ENCODE measurements around the gene FAM107B. TPM values are rescaled to one million over a fixed set of nuclear protein-coding genes. Genes with fewer than 3 reads are reported as not detected.

Gene FAM107B
- total RNA-seq, 6 experiments from 2014 or later, result 18.7 to 43.8 (median 40.0) TPM

DNA sequence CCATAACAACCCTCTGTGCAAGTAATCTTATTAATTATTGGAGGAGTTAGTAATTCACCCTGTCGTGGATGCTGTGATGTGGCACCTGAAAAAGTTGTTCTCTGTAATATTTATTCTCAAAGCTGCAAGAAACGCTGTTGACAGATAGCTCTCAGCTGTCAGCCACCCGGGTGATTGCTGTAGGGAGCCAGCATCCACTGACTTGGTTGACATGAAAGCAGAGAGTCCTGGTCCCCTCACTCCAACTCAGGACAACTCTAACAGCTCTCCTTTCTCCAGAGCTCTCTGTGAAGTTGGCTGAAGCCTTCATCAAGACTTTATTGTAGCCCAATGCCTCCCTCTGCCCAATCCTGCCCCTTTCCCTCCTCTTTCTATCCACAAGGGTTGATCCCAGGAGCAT lies 98.0 kb downstream of the FAM107B start:
- no peaks in the 10 kb centered on the region for H3K9me3 Mint-ChIP-seq
- H3K4me3 Mint-ChIP-seq, result no peak overlapping the region
- peaks cover 13% of the 10 kb centered on the region for H3K4me1 Mint-ChIP-seq (ENCODE audit: low read depth)
- no peak overlapping the region for H3K27ac Mint-ChIP-seq
- TF ChIP-seq, protein P1, sequence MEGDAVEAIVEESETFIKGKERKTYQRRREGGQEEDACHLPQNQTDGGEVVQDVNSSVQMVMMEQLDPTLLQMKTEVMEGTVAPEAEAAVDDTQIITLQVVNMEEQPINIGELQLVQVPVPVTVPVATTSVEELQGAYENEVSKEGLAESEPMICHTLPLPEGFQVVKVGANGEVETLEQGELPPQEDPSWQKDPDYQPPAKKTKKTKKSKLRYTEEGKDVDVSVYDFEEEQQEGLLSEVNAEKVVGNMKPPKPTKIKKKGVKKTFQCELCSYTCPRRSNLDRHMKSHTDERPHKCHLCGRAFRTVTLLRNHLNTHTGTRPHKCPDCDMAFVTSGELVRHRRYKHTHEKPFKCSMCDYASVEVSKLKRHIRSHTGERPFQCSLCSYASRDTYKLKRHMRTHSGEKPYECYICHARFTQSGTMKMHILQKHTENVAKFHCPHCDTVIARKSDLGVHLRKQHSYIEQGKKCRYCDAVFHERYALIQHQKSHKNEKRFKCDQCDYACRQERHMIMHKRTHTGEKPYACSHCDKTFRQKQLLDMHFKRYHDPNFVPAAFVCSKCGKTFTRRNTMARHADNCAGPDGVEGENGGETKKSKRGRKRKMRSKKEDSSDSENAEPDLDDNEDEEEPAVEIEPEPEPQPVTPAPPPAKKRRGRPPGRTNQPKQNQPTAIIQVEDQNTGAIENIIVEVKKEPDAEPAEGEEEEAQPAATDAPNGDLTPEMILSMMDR (IDR thresholded peaks at IDR 0.05), result no peak
- no peak for DNase-seq
- no peaks in the 10 kb centered on the region for H3K36me3 Mint-ChIP-seq (ENCODE audit: low read depth)
- peaks cover 32% of the 10 kb centered on the region for H3K27me3 Mint-ChIP-seq (ENCODE audit: insufficient read depth)

DNA sequence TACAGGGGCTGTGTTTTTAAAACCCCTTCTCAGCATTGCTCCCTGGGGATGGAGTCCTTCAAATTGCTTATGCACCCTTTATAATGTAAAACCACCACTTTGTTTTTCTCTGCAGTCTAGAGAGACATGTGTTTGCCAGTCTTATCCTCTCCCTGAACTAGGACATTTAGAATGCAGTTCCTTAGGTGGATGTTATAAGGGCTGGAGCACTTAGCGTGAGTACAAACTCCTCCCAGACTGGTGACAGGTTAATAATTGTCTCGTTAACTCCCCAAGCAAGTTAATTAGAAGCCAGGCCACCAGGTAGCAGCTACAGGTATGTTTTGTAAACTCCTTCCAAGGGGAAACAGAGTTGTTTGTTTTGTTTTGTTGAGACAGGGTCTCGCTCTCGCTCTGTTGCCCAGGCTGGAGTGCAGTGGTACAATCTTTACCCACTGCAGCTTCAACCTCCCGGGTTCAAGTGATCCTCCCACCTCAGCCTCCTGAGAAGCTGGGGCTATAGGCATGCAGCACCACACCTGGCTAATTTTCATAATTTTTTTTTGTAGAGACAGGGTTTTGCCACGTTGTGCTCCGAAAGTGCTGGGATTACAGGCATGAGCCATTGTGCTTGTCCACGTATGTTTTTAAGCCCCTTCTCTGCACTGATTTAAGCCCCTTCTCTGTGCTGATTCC lies 100.2 kb downstream of the FAM107B start:
- no peak for DNase-seq
- H3K9me3 Mint-ChIP-seq, result no peaks in the 10 kb centered on the region
- H3K36me3 Mint-ChIP-seq (ENCODE audit: low read depth), result no peaks in the 10 kb centered on the region
- H3K4me1 Mint-ChIP-seq (ENCODE audit: low read depth), result peaks cover 17% of the 10 kb centered on the region
- TF ChIP-seq, protein P1 (IDR thresholded peaks at IDR 0.05), result no peak
- no peak overlapping the region for H3K27ac Mint-ChIP-seq
- peaks cover 27% of the 10 kb centered on the region for H3K27me3 Mint-ChIP-seq (ENCODE audit: insufficient read depth)
- no peak overlapping the region for H3K4me3 Mint-ChIP-seq

DNA sequence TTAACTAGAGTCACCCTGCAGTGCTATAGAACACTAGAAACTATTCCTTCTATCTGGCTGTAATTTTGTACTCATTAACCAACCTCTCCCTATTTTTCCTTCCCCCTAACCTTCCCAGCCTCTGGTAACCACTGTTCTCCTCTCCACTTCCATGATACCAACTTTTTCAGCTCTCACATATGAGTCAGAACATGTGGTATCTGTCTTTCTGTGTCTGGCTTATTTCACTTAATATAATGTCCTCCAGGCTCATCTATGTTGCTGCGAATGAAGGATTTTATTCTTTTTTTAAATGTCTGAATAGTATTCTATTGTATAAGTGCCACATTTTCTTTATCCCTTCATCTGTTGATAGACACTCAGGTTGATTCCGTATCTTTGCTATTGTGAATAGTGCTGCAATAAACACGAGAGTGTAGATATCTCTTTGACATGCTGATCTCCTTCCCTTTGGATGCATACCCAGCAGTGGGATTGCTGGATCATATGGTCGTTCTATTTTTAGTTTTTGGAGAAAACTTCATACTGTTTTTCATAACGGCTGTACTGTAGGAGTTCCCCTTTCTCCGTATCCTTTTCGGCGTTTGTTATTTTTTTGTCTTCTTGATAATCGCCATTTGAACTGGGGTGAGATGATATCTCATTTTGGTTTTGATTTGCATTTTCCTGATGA lies 101.4 kb downstream of the FAM107B start:
- no peaks in the 10 kb centered on the region for H3K9me3 Mint-ChIP-seq
- DNase-seq, result no peak
- no peaks in the 10 kb centered on the region for H3K36me3 Mint-ChIP-seq (ENCODE audit: low read depth)
- TF ChIP-seq, protein P1 (IDR thresholded peaks at IDR 0.05), result no peak
- no peak overlapping the region for H3K27ac Mint-ChIP-seq
- peaks cover 26% of the 10 kb centered on the region for H3K27me3 Mint-ChIP-seq (ENCODE audit: insufficient read depth)
- H3K4me3 Mint-ChIP-seq, result no peak overlapping the region
- H3K4me1 Mint-ChIP-seq (ENCODE audit: low read depth), result peaks cover 19% of the 10 kb centered on the region

DNA sequence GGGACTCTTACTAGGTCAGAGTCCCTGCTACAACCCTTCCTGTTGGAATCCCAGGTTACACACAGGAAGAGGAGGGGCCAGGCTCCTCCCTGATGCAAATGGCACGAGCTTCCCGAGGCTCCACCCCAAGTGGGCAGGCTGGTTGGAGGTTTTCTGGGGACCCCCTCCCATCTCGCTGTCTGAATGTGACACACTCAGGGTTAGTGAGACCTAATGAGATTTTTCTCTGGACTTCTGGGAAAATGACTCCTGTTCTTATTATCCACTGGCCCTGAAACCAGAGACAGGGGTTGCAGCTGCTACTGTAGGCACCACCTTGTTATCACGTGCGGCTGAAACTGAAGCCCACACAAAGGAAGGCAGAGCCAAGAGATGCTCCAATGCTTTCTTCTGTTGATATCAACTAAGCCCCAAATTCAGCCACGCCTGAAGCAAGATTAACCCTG lies 103.3 kb downstream of the FAM107B start:
- TF ChIP-seq, protein P1 (IDR thresholded peaks at IDR 0.05), result no peak

DNA sequence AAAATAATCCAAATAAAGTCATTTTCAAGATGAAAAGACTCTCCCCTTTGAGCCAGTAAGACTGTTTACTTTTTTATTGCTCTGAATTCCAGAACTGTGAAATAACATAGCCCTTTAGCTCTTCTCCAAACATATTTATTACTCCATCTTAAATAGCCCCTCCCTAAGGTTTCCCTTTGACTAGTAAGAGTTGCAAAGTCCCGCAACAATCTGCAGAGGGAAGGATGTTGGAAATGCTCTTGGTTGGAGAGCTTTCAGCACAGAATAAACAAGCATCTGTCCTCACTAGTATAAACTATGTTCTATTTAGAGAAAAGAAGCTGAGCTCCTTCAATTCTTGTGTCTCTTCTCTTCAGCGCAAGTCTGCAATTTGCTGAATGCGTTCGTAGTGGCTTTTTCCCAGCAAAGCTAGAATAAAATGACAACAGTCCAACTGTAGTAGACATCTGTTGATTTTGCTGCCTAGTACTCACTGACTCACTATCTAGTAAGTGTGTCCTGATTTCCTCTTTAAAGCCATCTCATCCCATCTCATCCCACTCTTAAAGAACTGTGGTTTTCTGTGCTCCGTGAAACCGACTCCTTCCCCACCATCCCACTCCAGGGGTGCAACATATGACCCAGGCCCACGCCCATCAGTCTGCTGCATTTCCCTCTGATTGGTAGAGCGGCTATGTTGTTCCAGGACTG lies 104.0 kb downstream of the FAM107B start:
- DNase-seq, result peak; percentile 38
- peak overlapping the region; percentile 24 for H3K27ac Mint-ChIP-seq
- no peaks in the 10 kb centered on the region; the same call in 1 of the 2 replicates for H3K9me3 Mint-ChIP-seq
- TF ChIP-seq, protein P1 (IDR thresholded peaks at IDR 0.05), result no peak
- H3K4me3 Mint-ChIP-seq, result peak overlapping the region; percentile 72
- peaks cover 19% of the 10 kb centered on the region for H3K4me1 Mint-ChIP-seq (ENCODE audit: low read depth)
- peaks cover 26% of the 10 kb centered on the region for H3K27me3 Mint-ChIP-seq (ENCODE audit: insufficient read depth)
- no peaks in the 10 kb centered on the region for H3K36me3 Mint-ChIP-seq (ENCODE audit: low read depth)

More for the DNA sequence above, 103.3 kb downstream of the FAM107B start:
- Mint-ChIP-seq H3K9me3 (no peaks in the 10 kb centered on the region; the same call in 1 of the 2 replicates), H3K27ac (peak overlapping the region; percentile 24; the same call in 1 of the 2 replicates), H3K27me3 (ENCODE audit: insufficient read depth) (peaks cover 30% of the 10 kb centered on the region), H3K4me1 (ENCODE audit: low read depth) (peaks cover 19% of the 10 kb centered on the region), H3K36me3 (ENCODE audit: low read depth) (no peaks in the 10 kb centered on the region), H3K4me3 (peak overlapping the region; percentile 72)
- no peak for DNase-seq
